Bone marrow (tissue), 2 donors: Measurements from ENCODE around the gene TXNDC17.
"Not testable (repeated sequence)": the region's sequence is repeated elsewhere in the genome, so short reads cannot be mapped to it uniquely, and the experiment has no call there.

Source experiments
- DNase-seq, 2 donors: peaks; one replicate each; lab custom pipeline; 2025; lab: John Stamatoyannopoulos, UW

Gene TXNDC17

DNA sequence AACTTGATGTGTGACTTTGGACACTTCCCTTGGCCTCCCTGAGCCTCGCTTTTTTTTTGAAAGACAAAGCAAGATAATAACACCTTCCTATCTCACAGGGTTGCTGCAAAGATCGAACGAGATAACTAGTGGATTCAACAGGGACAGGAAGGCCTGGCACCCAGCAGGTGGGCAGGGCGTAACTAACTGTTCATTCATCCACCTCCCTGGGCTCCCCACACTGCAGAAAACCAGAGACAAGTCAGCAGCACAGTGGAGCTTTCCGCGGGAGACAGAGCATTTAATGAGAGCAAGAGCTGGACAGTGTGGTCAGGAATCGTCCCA lies 43.6 kb downstream of the TXNDC17 start:
- no peak for DNase-seq

GRCh38 chr17:6684881-6685767 lies 44.3 kb downstream of the TXNDC17 start:
- no peak for DNase-seq

DNA sequence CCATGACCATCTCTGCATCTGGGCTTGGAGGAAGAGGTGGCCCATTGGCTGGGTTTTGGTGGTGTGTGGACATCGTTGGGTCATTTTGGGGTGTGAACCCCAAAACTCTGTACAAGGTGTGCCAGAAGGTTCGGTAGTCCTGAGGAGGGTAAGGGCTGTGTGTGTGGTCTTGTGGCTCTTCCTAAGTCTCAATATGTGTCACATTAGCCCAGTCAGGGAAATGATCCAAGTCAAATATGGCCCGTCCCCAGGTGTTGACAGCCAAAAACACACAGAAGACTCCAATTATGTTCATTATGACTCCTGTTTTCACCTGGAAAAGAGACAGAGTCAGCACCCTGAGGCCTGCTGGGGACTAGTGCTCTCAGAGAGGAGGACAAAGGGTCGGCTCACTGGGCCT lies 45.2 kb downstream of the TXNDC17 start:
- no peak for DNase-seq

- no peak for DNase-seq
These were observed 48.1 kb downstream of the TXNDC17 start for GRCh38 chr17:6688944-6689343.

DNA sequence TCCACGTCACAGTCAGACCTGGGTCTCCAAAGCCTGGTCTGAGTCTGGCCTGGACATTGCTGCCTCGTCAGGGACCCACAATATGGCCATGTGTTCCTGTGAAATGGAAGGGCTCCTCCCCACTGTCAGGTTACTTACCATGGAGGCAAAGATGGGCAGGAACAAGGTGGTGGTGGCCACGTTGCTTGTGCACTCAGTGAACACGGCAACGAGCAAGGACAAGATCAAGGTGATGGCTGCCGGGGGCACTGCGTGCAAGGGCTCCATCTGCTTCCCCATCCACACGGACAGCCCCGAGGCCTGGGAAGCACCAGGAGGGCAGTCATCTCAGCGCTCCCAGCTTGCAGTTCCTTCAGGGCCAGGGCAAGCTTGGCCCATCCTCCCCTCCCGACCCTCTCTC lies 49.8 kb downstream of the TXNDC17 start:
- DNase-seq = no peak

DNA sequence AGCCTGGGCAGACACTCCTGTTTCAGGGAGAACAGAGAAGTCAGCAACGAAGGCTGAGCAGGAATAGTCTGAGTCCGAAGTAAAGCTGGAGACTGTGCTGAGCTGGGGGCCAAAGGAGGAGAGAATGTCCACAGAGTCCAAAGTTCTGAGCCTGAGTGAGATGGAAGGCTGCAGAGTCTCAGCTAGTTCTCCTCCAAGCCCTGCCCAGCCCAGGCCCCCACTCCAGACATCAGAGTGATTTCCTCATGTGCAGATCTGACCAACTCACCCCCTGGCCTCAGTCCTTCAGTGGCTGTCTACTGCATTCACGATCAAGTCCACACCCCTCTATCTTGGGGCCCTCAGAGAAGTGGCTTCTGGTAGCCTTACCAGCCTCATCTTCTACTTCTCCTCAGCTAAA lies 50.7 kb downstream of the TXNDC17 start:
- no peak for DNase-seq

DNA sequence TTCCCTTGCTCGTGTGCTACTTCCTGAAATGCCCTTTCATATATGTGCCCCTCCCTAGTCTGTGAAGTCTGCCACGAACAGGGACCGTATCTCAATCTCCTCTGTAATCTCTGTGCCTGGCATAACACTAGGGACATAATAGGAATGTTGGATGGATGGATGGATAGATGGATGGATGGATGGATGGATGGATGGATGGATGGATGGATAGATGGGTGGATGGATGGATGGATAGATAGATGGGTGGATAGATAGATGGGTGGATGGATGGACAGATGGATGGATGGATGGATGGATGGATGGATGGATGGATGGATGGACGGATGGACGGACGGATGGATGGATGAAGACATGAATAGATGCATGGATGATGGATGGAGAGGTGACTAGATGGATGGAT lies 51.1 kb downstream of the TXNDC17 start:
- not testable (repeated sequence) for DNase-seq
